GM23338 (cell line): ENCODE measurements around the gene BRAP. TPM values are rescaled to one million over a fixed set of nuclear protein-coding genes. Genes with fewer than 3 reads are reported as not detected.
A peak's percentile ranks its signal among the peaks of the same experiment; 100 is the strongest.

ENCODE experiments used
- ATAC-seq: fragments of 200-7000 bp; cut with Tn5 transposase; 3 replicates; pipeline ENCODE4 v1.9.1; 2020
- DNase-seq: peaks from one replicate; pipeline ENCODE4 v3.0.0-alpha.2; 2015; ENCODE audit warnings: low spot score
- H2AFZ ChIP-seq: fragments of 200-600 bp; sonication (generic); 2 replicates; pipeline ENCODE4 v1.8.0; 2016; ENCODE audit warnings: antibody characterized with exemption, mild to moderate bottlenecking, moderate library complexity
- H3F3A ChIP-seq: fragments of 200-600 bp; sonication (generic); replicated peaks from 2 replicates; pipeline ENCODE4 v1.8.0; 2017; ENCODE audit warnings: antibody characterized with exemption, mixed run types, low read depth
- H3K27ac ChIP-seq: fragments of 200-600 bp; sonication (generic); 2 replicates; pipeline ENCODE4 v1.6.1; 2016; ENCODE audit warnings: low read depth
- H3K27me3 ChIP-seq: fragments of 200-600 bp; sonication (generic); 2 replicates; pipeline ENCODE4 v1.8.0; 2016; ENCODE audit warnings: mild to moderate bottlenecking, mixed run types, moderate library complexity; ENCODE audit not compliant: insufficient read depth
- H3K36me3 ChIP-seq: fragments of 200-600 bp; sonication (generic); 2 replicates; pipeline ENCODE4 v1.8.0; 2016; ENCODE audit warnings: mild to moderate bottlenecking; ENCODE audit not compliant: insufficient read depth
- H3K4me1 ChIP-seq: fragments of 200-600 bp; sonication (generic); 2 replicates; pipeline ENCODE4 v1.8.0; 2016; ENCODE audit warnings: mild to moderate bottlenecking, moderate library complexity; ENCODE audit not compliant: insufficient read depth
- H3K4me2 ChIP-seq: fragments of 200-600 bp; sonication (generic); 2 replicates; pipeline ENCODE4 v1.7.1; 2017; ENCODE audit warnings: mixed run types
- H3K4me3 ChIP-seq: fragments of 200-600 bp; sonication (generic); 2 replicates; pipeline ENCODE4 v1.6.1; 2016; ENCODE audit warnings: mixed run types
- H3K79me2 ChIP-seq: fragments of 200-600 bp; sonication (generic); replicated peaks from 2 replicates; pipeline ENCODE4 v1.8.0; 2017; ENCODE audit warnings: mild to moderate bottlenecking; ENCODE audit not compliant: insufficient read depth
- H3K9me2 ChIP-seq: fragments of 200-600 bp; sonication (generic); 2 replicates; pipeline ENCODE4 v1.8.0; 2017; ENCODE audit not compliant: insufficient read depth
- H4K20me1 ChIP-seq: fragments of 200-600 bp; sonication (generic); replicated peaks from 2 replicates; pipeline ENCODE4 v1.8.0; 2017; ENCODE audit warnings: mild to moderate bottlenecking; ENCODE audit not compliant: insufficient read depth
- H3K27ac Mint-ChIP-seq: 2 replicates; pipeline ENCODE4 v1.8.0; 2020; ENCODE audit warnings: inconsistent platforms, mild to moderate bottlenecking, moderate library complexity, mixed read lengths
- H3K27me3 Mint-ChIP-seq: 3 replicates; pipeline ENCODE4 v1.8.0; 2022; ENCODE audit warnings: low read depth, mild to moderate bottlenecking, moderate library complexity, mixed read lengths, inconsistent platforms; ENCODE audit not compliant: insufficient read depth, poor library complexity
- H3K36me3 Mint-ChIP-seq: 3 replicates; pipeline ENCODE4 v1.8.0; 2021; ENCODE audit warnings: low read depth, mild to moderate bottlenecking, inconsistent platforms, moderate library complexity, mixed read lengths
- H3K4me1 Mint-ChIP-seq: 3 replicates; pipeline ENCODE4 v1.8.0; 2020; ENCODE audit warnings: mild to moderate bottlenecking, inconsistent platforms, mixed read lengths
- H3K4me3 Mint-ChIP-seq: 3 replicates; pipeline ENCODE4 v1.8.0; 2021; ENCODE audit warnings: moderate library complexity, mild to moderate bottlenecking, inconsistent platforms, mixed read lengths
- H3K9me3 Mint-ChIP-seq: 3 replicates; pipeline ENCODE4 v1.8.0; 2020; ENCODE audit warnings: moderate library complexity, mild to moderate bottlenecking, inconsistent platforms, mixed read lengths
- CREB1 ChIP-seq: fragments of 250-450 bp; sonication (Bioruptor Pico); IDR thresholded peaks from 2 replicates; pipeline ENCODE4 v1.5.0; 2020; ENCODE audit warnings: low read depth, mild to moderate bottlenecking, moderate library complexity
- CTCF ChIP-seq, 2 experiments: fragments of 200-600 bp in 1 of 2; sonication (generic) in 1 of 2; conservative IDR thresholded peaks; 2 replicates each; pipeline versions ENCODE4 v1.5.1 to v1.6.1; 2016 to 2017; ENCODE audit warnings: antibody characterized with exemption in 2 of 2, low read depth in 2 of 2, mild to moderate bottlenecking in 2 of 2, moderate library complexity in 1 of 2
- ETS1 ChIP-seq: IDR thresholded peaks from 2 replicates; pipeline ENCODE4 v1.6.1; 2016; ENCODE audit warnings: antibody characterized with exemption
- EZH2 ChIP-seq: fragments of 200-600 bp; sonication (generic); IDR thresholded peaks from one replicate; pipeline ENCODE4 v1.8.0; 2017; ENCODE audit warnings: antibody characterized with exemption, mild to moderate bottlenecking, low read depth; ENCODE audit not compliant: unreplicated experiment
- EZH2phosphoT487 ChIP-seq: fragments of 200-600 bp; sonication (generic); IDR thresholded peaks from one replicate; pipeline ENCODE4 v1.8.1; 2018; ENCODE audit warnings: antibody characterized with exemption; ENCODE audit not compliant: unreplicated experiment
- JUNB ChIP-seq: IDR thresholded peaks from one replicate; pipeline ENCODE4 v1.6.1; 2016; ENCODE audit warnings: antibody characterized with exemption; ENCODE audit not compliant: unreplicated experiment
- NANOG ChIP-seq: IDR thresholded peaks from 2 replicates; pipeline ENCODE4 v1.6.1; 2016; ENCODE audit warnings: antibody characterized with exemption, borderline replicate concordance
- POLR2AphosphoS5 ChIP-seq: IDR thresholded peaks from 2 replicates; pipeline ENCODE4 v1.6.1; 2016; ENCODE audit warnings: antibody characterized with exemption, low read depth
- REST ChIP-seq: IDR thresholded peaks from one replicate; pipeline ENCODE4 v1.6.1; 2018; ENCODE audit warnings: antibody characterized with exemption; ENCODE audit not compliant: unreplicated experiment
- STAT1 ChIP-seq: IDR thresholded peaks from one replicate; pipeline ENCODE4 v1.6.1; 2016; ENCODE audit warnings: antibody characterized with exemption; ENCODE audit not compliant: unreplicated experiment
- ZNF114 ChIP-seq: fragments of 250-450 bp; sonication (Bioruptor Pico); IDR thresholded peaks from 2 replicates; pipeline ENCODE4 v1.5.0; 2020; ENCODE audit warnings: mild to moderate bottlenecking, moderate library complexity
- ZNF331 ChIP-seq: fragments of 250-450 bp; sonication (Bioruptor Pico); IDR thresholded peaks from 2 replicates; pipeline ENCODE4 v1.5.0; 2020; ENCODE audit warnings: low read depth, mild to moderate bottlenecking, moderate library complexity
- ZNF462 ChIP-seq: fragments of 250-450 bp; sonication (Bioruptor Pico); IDR thresholded peaks from 2 replicates; pipeline ENCODE4 v1.5.0; 2020; ENCODE audit warnings: mild to moderate bottlenecking, moderate library complexity
- polyA plus RNA-seq: library from polyadenylated mRNA; unstranded; fragments of >200 nt; fragmentation: Nextera tagmentation; extraction: Ambion mirVana; gene quantifications from 2 replicates; pipeline ENCODE4 v1.2.1, GENCODE V29; 2016
- total RNA-seq: library from RNA; depleted of rRNA; stranded (reverse); fragments of >200 nt; shearing (Covaris generic); gene quantifications from 2 replicates; pipeline ENCODE4 v1.2.3, GENCODE V29; 2014

BRAP gene
- total and polyA plus RNA-seq, 2 experiments from 2014 or later, result 14.9 to 19.4 TPM

- Histone ChIP-seq H3K4me1 (peaks cover 19% of the 10 kb centered on the region), H3K4me3 (0 out of 2 replicates have a peak overlapping the region, but pooled peaks have one; percentile 13), H3K4me2 (peak overlapping the region; percentile 64), H3K36me3 (no peaks in the 10 kb centered on the region), H3K9me2 (no peaks in the 10 kb centered on the region), H2AFZ (peak overlapping the region; percentile 70), H3K79me2 (no peaks in the 10 kb centered on the region), H3K27ac (peak overlapping the region; percentile 84), H3F3A (peaks cover 13% of the 10 kb centered on the region; the same call in 1 of the 2 replicates), H3K27me3 (no peaks in the 10 kb centered on the region), H4K20me1 (no peaks in the 10 kb centered on the region; the same call in 1 of the 2 replicates)
- Mint-ChIP-seq H3K36me3 (no peaks in the 10 kb centered on the region), H3K4me3 (peak overlapping the region; percentile 21; the same call in 2 of the 3 replicates), H3K4me1 (peaks cover 24% of the 10 kb centered on the region), H3K27ac (peak overlapping the region; percentile 61), H3K9me3 (no peaks in the 10 kb centered on the region), H3K27me3 (peaks cover 6% of the 10 kb centered on the region)
- DNase-seq, result peak; percentile 85
- peak; percentile 91 for ATAC-seq
- TF ChIP-seq JUNB, result no peak
- TF ChIP-seq ZNF331 (CRISPR knock-in tag), result no peak
- no peak for TF ChIP-seq REST
- no peak for TF ChIP-seq STAT1
- no peak for TF ChIP-seq NANOG
- no peak for TF ChIP-seq EZH2phosphoT487
- no peak for TF ChIP-seq CTCF (conservative IDR thresholded peaks at IDR 0.05; ENCODE audit: low read depth in 2 of 2)
- TF ChIP-seq ZNF462 (CRISPR knock-in tag), result no peak
- TF ChIP-seq POLR2AphosphoS5, result no peak
- TF ChIP-seq EZH2, result no peak
- TF ChIP-seq CREB1 (CRISPR knock-in tag), result no peak
- no peak for TF ChIP-seq ZNF114 (CRISPR knock-in tag)
- no peak for TF ChIP-seq ETS1
Observed at GRCh38 chr12:111636209-111636945, 49.4 kb downstream of the BRAP start.
